Measurements from ENCODE around the gene TBC1D22A. TPM values are rescaled to one million over a fixed set of nuclear protein-coding genes. Genes with fewer than 3 reads are reported as not detected.

TBC1D22A gene
- total and polyA plus RNA-seq, 10 of the 15 experiments (the other 5 are each of a cell fraction or from before 2014, with no cell fraction given): 0.63 to 44.7 (median 27.4) TPM

DNA sequence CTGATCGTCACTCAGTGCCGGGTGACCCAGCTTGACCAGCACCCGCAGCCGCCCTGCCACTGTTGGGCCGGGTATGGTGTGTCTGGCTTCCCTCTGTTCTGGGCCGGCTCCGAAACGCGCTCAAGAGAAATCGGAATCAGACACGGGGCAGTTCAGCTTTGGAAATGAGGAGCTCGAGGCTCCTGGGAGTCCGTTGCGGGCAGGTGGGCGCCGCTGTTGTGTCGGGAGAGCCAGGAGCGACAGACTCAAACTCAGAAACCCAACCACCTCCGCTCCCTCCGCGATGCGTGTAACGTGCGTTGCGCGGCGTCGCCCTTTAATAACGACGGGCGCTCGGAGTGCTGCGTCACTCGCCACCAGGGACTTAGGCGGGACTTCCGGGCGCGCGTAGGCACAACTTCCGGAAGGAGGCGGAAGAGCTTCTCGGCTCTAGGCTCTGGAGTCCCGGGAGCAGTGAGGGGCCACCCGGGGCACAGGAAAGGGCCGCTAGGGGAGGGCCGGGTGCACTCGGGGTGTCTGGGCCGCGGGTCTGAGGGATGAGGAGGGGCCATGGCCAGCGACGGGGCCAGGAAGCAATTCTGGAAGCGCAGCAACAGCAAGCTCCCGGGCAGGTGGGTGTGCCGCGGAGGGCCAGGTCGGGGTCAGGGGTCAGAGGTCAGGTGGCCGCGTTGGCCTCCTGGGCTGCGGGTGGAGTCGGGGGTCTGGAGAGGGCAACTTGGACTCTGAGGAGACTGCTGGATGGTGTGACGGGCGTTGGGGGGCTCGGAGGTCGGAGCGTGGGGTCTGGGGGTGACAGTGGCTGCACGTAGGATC is at the start of gene TBC1D22A (continued):
- TF ChIP-seq IKZF2 (IDR thresholded peaks at IDR 0.05) (no peak; a peak in 1 of 4 replicates), TAF1 (IDR thresholded peaks at IDR 0.05; ENCODE audit: borderline replicate concordance, low read depth, low read length) (peak; percentile 89), SREBF1 (IDR thresholded peaks at IDR 0.05; ENCODE audit: low read length) (peak; percentile 66), TCF7 (IDR thresholded peaks at IDR 0.05; ENCODE audit: borderline replicate concordance) (no peak), RFX5 (IDR thresholded peaks at IDR 0.05; ENCODE audit: low read depth, low read length) (no peak), NR2F1 (conservative IDR thresholded peaks at IDR 0.05) (peak; percentile 100), NR2C2 (IDR thresholded peaks at IDR 0.05; ENCODE audit: borderline replicate concordance, control insufficient read depth, insufficient read length, low read depth) (peak; percentile 96), NRF1 (conservative IDR thresholded peaks at IDR 0.05; ENCODE audit: low read depth, low read length) (no peak), ZNF24 (IDR thresholded peaks at IDR 0.05) (no peak), SUZ12 (IDR thresholded peaks at IDR 0.05; ENCODE audit: unreplicated experiment) (no peak), BRCA1 (IDR thresholded peaks at IDR 0.05; ENCODE audit: low read depth, low read length) (no peak), ZNF217 (IDR thresholded peaks at IDR 0.05) (no peak), CHD1 (IDR thresholded peaks at IDR 0.05; ENCODE audit: low read depth, low read length) (no peak), SMARCA5 (IDR thresholded peaks at IDR 0.05) (peak; percentile 62; the same call in 1 of the 2 replicates), SIN3A (IDR thresholded peaks at IDR 0.05; ENCODE audit: low read depth, low read length) (peak; percentile 90), GABPA (IDR thresholded peaks at IDR 0.05; ENCODE audit: low read depth) (peak; percentile 97), TARDBP (IDR thresholded peaks at IDR 0.05; ENCODE audit: borderline replicate concordance) (peak; percentile 64; the same call in 1 of the 2 replicates), POU2F2 (IDR thresholded peaks at IDR 0.05; ENCODE audit: borderline replicate concordance, low read depth, low read length) (peak; percentile 62; the same call in 1 of the 3 replicates), NFXL1 (IDR thresholded peaks at IDR 0.05; ENCODE audit: borderline replicate concordance) (no peak), SMAD5 (IDR thresholded peaks at IDR 0.05; ENCODE audit: low read depth) (peak; percentile 93), PAX8 (IDR thresholded peaks at IDR 0.05) (no peak), YBX1 (IDR thresholded peaks at IDR 0.05) (no peak), BHLHE40 (IDR thresholded peaks at IDR 0.05; ENCODE audit: borderline replicate concordance in 1 of 2, low read depth in 2 of 2, low read length in 1 of 2) (peak; percentile 44 to 75; a peak in 3 of 4 replicates)
- TF ChIP-seq, protein P1, sequence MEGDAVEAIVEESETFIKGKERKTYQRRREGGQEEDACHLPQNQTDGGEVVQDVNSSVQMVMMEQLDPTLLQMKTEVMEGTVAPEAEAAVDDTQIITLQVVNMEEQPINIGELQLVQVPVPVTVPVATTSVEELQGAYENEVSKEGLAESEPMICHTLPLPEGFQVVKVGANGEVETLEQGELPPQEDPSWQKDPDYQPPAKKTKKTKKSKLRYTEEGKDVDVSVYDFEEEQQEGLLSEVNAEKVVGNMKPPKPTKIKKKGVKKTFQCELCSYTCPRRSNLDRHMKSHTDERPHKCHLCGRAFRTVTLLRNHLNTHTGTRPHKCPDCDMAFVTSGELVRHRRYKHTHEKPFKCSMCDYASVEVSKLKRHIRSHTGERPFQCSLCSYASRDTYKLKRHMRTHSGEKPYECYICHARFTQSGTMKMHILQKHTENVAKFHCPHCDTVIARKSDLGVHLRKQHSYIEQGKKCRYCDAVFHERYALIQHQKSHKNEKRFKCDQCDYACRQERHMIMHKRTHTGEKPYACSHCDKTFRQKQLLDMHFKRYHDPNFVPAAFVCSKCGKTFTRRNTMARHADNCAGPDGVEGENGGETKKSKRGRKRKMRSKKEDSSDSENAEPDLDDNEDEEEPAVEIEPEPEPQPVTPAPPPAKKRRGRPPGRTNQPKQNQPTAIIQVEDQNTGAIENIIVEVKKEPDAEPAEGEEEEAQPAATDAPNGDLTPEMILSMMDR (IDR thresholded peaks at IDR 0.05 in 2 of 3, conservative IDR thresholded peaks at IDR 0.05 in 1 of 3; ENCODE audit: control insufficient read depth in 2 of 3, extremely low read depth in 1 of 3, insufficient read depth in 1 of 3, low read depth in 3 of 3, low read length in 3 of 3): 0 out of 6 replicates have a peak, but pooled peaks of 2 of the 3 experiments have one; percentile 0 to 9
- TF ChIP-seq, protein P2, sequence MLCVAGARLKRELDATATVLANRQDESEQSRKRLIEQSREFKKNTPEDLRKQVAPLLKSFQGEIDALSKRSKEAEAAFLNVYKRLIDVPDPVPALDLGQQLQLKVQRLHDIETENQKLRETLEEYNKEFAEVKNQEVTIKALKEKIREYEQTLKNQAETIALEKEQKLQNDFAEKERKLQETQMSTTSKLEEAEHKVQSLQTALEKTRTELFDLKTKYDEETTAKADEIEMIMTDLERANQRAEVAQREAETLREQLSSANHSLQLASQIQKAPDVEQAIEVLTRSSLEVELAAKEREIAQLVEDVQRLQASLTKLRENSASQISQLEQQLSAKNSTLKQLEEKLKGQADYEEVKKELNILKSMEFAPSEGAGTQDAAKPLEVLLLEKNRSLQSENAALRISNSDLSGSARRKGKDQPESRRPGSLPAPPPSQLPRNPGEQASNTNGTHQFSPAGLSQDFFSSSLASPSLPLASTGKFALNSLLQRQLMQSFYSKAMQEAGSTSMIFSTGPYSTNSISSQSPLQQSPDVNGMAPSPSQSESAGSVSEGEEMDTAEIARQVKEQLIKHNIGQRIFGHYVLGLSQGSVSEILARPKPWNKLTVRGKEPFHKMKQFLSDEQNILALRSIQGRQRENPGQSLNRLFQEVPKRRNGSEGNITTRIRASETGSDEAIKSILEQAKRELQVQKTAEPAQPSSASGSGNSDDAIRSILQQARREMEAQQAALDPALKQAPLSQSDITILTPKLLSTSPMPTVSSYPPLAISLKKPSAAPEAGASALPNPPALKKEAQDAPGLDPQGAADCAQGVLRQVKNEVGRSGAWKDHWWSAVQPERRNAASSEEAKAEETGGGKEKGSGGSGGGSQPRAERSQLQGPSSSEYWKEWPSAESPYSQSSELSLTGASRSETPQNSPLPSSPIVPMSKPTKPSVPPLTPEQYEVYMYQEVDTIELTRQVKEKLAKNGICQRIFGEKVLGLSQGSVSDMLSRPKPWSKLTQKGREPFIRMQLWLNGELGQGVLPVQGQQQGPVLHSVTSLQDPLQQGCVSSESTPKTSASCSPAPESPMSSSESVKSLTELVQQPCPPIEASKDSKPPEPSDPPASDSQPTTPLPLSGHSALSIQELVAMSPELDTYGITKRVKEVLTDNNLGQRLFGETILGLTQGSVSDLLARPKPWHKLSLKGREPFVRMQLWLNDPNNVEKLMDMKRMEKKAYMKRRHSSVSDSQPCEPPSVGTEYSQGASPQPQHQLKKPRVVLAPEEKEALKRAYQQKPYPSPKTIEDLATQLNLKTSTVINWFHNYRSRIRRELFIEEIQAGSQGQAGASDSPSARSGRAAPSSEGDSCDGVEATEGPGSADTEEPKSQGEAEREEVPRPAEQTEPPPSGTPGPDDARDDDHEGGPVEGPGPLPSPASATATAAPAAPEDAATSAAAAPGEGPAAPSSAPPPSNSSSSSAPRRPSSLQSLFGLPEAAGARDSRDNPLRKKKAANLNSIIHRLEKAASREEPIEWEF (IDR thresholded peaks at IDR 0.05; ENCODE audit: insufficient replicate concordance, low read depth, low read length): no peak

Measured in GM12878 (cell line).